Measurements from ENCODE around the gene AGBL1. TPM values are rescaled to one million over a fixed set of nuclear protein-coding genes. Genes with fewer than 3 reads are reported as not detected.

AGBL1 gene
- total and polyA plus RNA-seq, 4 donors = not detected

DNA sequence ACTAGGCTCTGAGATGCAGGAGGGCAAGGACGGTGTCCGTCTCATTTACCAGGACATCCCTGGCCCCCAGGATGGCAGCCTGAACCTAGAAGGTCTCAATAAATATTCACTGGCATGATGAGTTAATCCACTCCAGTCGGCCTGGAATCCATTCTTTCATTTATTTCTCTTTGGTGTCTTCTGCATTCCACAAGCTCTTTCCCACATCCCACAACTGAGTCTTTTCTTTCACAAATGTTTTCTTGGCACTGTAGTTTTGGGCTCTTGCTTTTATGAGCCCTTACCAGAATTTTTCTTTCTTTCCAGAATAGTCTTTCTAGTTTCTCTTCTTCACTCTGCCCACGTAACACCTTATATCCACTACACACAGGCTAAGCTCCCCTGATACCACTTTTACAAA lies 778.0 kb downstream of the AGBL1 start:
- H3K27ac ChIP-seq (ENCODE audit: low read depth in 1 of 2, low read length in 2 of 2) = no peak overlapping the region
- peaks cover 0 to 3% (median 0%) of the 10 kb centered on the region in 4 donors for H3K27me3 ChIP-seq (ENCODE audit: control insufficient read depth in 4 of 4, insufficient read depth in 4 of 4, low read length in 3 of 4)
- 84% methylated on average over 4 of the region's 4 CpGs for WGBS
- no peak overlapping the region for H3K4me3 ChIP-seq (ENCODE audit: low read depth in 1 of 3, low read length in 3 of 3)
- no peak overlapping the region for H3K9ac ChIP-seq (ENCODE audit: low read depth in 1 of 2, low read length in 2 of 2)
- DNase-seq (ENCODE audit: low spot score) = no peak
- TF ChIP-seq RAD21 (IDR thresholded peaks at IDR 0.05) = no peak
- no peak for TF ChIP-seq SP1 (IDR thresholded peaks at IDR 0.05)
- no peak for TF ChIP-seq YY1 (IDR thresholded peaks at IDR 0.05)
- no peak for TF ChIP-seq FOXA1 (IDR thresholded peaks at IDR 0.05)
- TF ChIP-seq, protein P1, sequence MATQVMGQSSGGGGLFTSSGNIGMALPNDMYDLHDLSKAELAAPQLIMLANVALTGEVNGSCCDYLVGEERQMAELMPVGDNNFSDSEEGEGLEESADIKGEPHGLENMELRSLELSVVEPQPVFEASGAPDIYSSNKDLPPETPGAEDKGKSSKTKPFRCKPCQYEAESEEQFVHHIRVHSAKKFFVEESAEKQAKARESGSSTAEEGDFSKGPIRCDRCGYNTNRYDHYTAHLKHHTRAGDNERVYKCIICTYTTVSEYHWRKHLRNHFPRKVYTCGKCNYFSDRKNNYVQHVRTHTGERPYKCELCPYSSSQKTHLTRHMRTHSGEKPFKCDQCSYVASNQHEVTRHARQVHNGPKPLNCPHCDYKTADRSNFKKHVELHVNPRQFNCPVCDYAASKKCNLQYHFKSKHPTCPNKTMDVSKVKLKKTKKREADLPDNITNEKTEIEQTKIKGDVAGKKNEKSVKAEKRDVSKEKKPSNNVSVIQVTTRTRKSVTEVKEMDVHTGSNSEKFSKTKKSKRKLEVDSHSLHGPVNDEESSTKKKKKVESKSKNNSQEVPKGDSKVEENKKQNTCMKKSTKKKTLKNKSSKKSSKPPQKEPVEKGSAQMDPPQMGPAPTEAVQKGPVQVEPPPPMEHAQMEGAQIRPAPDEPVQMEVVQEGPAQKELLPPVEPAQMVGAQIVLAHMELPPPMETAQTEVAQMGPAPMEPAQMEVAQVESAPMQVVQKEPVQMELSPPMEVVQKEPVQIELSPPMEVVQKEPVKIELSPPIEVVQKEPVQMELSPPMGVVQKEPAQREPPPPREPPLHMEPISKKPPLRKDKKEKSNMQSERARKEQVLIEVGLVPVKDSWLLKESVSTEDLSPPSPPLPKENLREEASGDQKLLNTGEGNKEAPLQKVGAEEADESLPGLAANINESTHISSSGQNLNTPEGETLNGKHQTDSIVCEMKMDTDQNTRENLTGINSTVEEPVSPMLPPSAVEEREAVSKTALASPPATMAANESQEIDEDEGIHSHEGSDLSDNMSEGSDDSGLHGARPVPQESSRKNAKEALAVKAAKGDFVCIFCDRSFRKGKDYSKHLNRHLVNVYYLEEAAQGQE (IDR thresholded peaks at IDR 0.05) = no peak
- TF ChIP-seq NR2F2 (IDR thresholded peaks at IDR 0.05) = no peak
- TF ChIP-seq, protein P2, sequence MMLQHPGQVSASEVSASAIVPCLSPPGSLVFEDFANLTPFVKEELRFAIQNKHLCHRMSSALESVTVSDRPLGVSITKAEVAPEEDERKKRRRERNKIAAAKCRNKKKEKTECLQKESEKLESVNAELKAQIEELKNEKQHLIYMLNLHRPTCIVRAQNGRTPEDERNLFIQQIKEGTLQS (IDR thresholded peaks at IDR 0.05) = no peak
- TF ChIP-seq TAF1 (conservative IDR thresholded peaks at IDR 0.05) = no peak
- TF ChIP-seq RXRA (IDR thresholded peaks at IDR 0.05) = no peak
- TF ChIP-seq, protein P3, sequence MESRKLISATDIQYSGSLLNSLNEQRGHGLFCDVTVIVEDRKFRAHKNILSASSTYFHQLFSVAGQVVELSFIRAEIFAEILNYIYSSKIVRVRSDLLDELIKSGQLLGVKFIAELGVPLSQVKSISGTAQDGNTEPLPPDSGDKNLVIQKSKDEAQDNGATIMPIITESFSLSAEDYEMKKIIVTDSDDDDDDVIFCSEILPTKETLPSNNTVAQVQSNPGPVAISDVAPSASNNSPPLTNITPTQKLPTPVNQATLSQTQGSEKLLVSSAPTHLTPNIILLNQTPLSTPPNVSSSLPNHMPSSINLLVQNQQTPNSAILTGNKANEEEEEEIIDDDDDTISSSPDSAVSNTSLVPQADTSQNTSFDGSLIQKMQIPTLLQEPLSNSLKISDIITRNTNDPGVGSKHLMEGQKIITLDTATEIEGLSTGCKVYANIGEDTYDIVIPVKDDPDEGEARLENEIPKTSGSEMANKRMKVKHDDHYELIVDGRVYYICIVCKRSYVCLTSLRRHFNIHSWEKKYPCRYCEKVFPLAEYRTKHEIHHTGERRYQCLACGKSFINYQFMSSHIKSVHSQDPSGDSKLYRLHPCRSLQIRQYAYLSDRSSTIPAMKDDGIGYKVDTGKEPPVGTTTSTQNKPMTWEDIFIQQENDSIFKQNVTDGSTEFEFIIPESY (IDR thresholded peaks at IDR 0.05) = no peak
- no peak for TF ChIP-seq FOXA2 (IDR thresholded peaks at IDR 0.05)
- TF ChIP-seq, protein P4, sequence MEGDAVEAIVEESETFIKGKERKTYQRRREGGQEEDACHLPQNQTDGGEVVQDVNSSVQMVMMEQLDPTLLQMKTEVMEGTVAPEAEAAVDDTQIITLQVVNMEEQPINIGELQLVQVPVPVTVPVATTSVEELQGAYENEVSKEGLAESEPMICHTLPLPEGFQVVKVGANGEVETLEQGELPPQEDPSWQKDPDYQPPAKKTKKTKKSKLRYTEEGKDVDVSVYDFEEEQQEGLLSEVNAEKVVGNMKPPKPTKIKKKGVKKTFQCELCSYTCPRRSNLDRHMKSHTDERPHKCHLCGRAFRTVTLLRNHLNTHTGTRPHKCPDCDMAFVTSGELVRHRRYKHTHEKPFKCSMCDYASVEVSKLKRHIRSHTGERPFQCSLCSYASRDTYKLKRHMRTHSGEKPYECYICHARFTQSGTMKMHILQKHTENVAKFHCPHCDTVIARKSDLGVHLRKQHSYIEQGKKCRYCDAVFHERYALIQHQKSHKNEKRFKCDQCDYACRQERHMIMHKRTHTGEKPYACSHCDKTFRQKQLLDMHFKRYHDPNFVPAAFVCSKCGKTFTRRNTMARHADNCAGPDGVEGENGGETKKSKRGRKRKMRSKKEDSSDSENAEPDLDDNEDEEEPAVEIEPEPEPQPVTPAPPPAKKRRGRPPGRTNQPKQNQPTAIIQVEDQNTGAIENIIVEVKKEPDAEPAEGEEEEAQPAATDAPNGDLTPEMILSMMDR (IDR thresholded peaks at IDR 0.05; ENCODE audit: low read depth, low read length, missing input control) = no peak
- TF ChIP-seq, protein P5, sequence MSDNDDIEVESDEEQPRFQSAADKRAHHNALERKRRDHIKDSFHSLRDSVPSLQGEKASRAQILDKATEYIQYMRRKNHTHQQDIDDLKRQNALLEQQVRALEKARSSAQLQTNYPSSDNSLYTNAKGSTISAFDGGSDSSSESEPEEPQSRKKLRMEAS (IDR thresholded peaks at IDR 0.05) = no peak
- TF ChIP-seq GABPA (IDR thresholded peaks at IDR 0.05 in 1 of 2, conservative IDR thresholded peaks at IDR 0.05 in 1 of 2) = no peak
- no peak for TF ChIP-seq HNF4G (IDR thresholded peaks at IDR 0.05)
- no peak for TF ChIP-seq EGR1 (IDR thresholded peaks at IDR 0.05; ENCODE audit: low read depth in 2 of 2)
- TF ChIP-seq JUND (IDR thresholded peaks at IDR 0.05) = no peak
- H3K9me3 ChIP-seq (ENCODE audit: control insufficient read depth in 4 of 4, low read length in 3 of 4) = no peaks in the 10 kb centered on the region
- no peaks in the 10 kb centered on the region for H3K36me3 ChIP-seq (ENCODE audit: control insufficient read depth in 4 of 4, insufficient read depth in 3 of 4, low read depth in 1 of 4, low read length in 3 of 4)
- no peaks in the 10 kb centered on the region for H3K4me1 ChIP-seq (ENCODE audit: control insufficient read depth in 4 of 4, insufficient read depth in 4 of 4, low read length in 3 of 4)
